ENCODE measurements around the gene CDKAL1. TPM values are rescaled to one million over a fixed set of nuclear protein-coding genes. Genes with fewer than 3 reads are reported as not detected.

The CDKAL1 gene
- total RNA-seq, 2 donors from 2014 or later = 11.7 to 12.5 TPM

- ATAC-seq = no peak
- DNase-seq = no peak
- intact Hi-C loops (cut with DNase I, micrococcal nuclease) = no loop called here
These were observed 257.7 kb downstream of the CDKAL1 start for GRCh38 chr6:20791944-20792343.

GRCh38 chr6:20793174-20793573 lies 258.9 kb downstream of the CDKAL1 start:
- intact Hi-C loops (cut with DNase I, micrococcal nuclease) = no loop called here
- ATAC-seq (no peak), DNase-seq (no peak)

GRCh38 chr6:20797597-20797996 lies 263.3 kb downstream of the CDKAL1 start:
- intact Hi-C loops (cut with DNase I, micrococcal nuclease) = no loop called here
- no peak for DNase-seq
- no peak for ATAC-seq

- ATAC-seq = no peak
These were observed 266.0 kb downstream of the CDKAL1 start for GRCh38 chr6:20800229-20800628.

GRCh38 chr6:20800653-20801052 lies 266.4 kb downstream of the CDKAL1 start:
- no peak for DNase-seq
- ATAC-seq = no peak
- intact Hi-C loops (cut with DNase I, micrococcal nuclease) = no loop called here

More at GRCh38 chr6:20800229-20800628, 266.0 kb downstream of the CDKAL1 start:
- intact Hi-C loops (cut with DNase I, micrococcal nuclease) = no loop called here
- no peak for DNase-seq

- DNase-seq (no peak), ATAC-seq (no peak)
- intact Hi-C loops (cut with DNase I, micrococcal nuclease) = no loop called here
These were observed 267.3 kb downstream of the CDKAL1 start for GRCh38 chr6:20801595-20801994.

- no peak for ATAC-seq
- no peak for DNase-seq
- intact Hi-C loops (cut with DNase I, micrococcal nuclease) = no loop called here
These were observed 268.3 kb downstream of the CDKAL1 start for GRCh38 chr6:20802596-20802995.

- DNase-seq (no peak), ATAC-seq (no peak)
- intact Hi-C loops (cut with DNase I, micrococcal nuclease) = no loop called here
These were observed 270.8 kb downstream of the CDKAL1 start for GRCh38 chr6:20805021-20805420.

GRCh38 chr6:20806669-20807068 lies 272.4 kb downstream of the CDKAL1 start:
- no peak for DNase-seq
- ATAC-seq = no peak
- intact Hi-C loops (cut with DNase I, micrococcal nuclease) = no loop called here

- ATAC-seq (no peak), DNase-seq (no peak)
- intact Hi-C loops (cut with DNase I, micrococcal nuclease) = no loop called here
These were observed 274.2 kb downstream of the CDKAL1 start for GRCh38 chr6:20808439-20808838.

- ATAC-seq (no peak), DNase-seq (no peak)
- intact Hi-C loops (cut with DNase I, micrococcal nuclease) = no loop called here
These were observed 274.7 kb downstream of the CDKAL1 start for GRCh38 chr6:20808924-20809323.

GRCh38 chr6:20810727-20811108 lies 276.5 kb downstream of the CDKAL1 start:
- DNase-seq (no peak), ATAC-seq (no peak)
- intact Hi-C loops (cut with DNase I, micrococcal nuclease) = no loop called here

GRCh38 chr6:20811109-20811761 lies 277.0 kb downstream of the CDKAL1 start:
- no peak for DNase-seq
- intact Hi-C loops (cut with DNase I, micrococcal nuclease) = no loop called here
- no peak for ATAC-seq

GRCh38 chr6:20812776-20813175 lies 278.5 kb downstream of the CDKAL1 start:
- intact Hi-C loops (cut with DNase I, micrococcal nuclease) = no loop called here
- DNase-seq = no peak
- ATAC-seq = no peak

GRCh38 chr6:20814494-20814893 lies 280.2 kb downstream of the CDKAL1 start:
- ATAC-seq (no peak), DNase-seq (no peak)
- intact Hi-C loops (cut with DNase I, micrococcal nuclease) = no loop called here

GRCh38 chr6:20816126-20816525 lies 281.9 kb downstream of the CDKAL1 start:
- DNase-seq (no peak), ATAC-seq (no peak)
- intact Hi-C loops (cut with DNase I, micrococcal nuclease) = no loop called here

- DNase-seq = no peak
- intact Hi-C loops (cut with DNase I, micrococcal nuclease) = no loop called here
These were observed 283.6 kb downstream of the CDKAL1 start for GRCh38 chr6:20817806-20818320.

GRCh38 chr6:20819774-20820400 lies 285.6 kb downstream of the CDKAL1 start:
- intact Hi-C loops (cut with DNase I, micrococcal nuclease) = no loop called here
- no peak for DNase-seq
- no peak for ATAC-seq

More at GRCh38 chr6:20817806-20818320, 283.6 kb downstream of the CDKAL1 start:
- no peak for ATAC-seq

- ATAC-seq = no peak
- DNase-seq = no peak
- intact Hi-C loops (cut with DNase I, micrococcal nuclease) = no loop called here
These were observed 292.1 kb downstream of the CDKAL1 start for GRCh38 chr6:20826378-20826777.

GRCh38 chr6:20827798-20828197 lies 293.5 kb downstream of the CDKAL1 start:
- intact Hi-C loops (cut with DNase I, micrococcal nuclease) = no loop called here
- ATAC-seq = no peak
- DNase-seq = no peak

- intact Hi-C loops (cut with DNase I, micrococcal nuclease) = no loop called here
- no peak for DNase-seq
- ATAC-seq = no peak
These were observed 296.3 kb downstream of the CDKAL1 start for GRCh38 chr6:20830576-20830975.
